Endothelial cell of umbilical vein (primary cell): Measurements from ENCODE around the gene GSE1. TPM values are rescaled to one million over a fixed set of nuclear protein-coding genes. Genes with fewer than 3 reads are reported as not detected.

Experiments
- BruUV-seq: library from RNA; stranded (reverse); fragments of 400-500 nt; replicated peaks from 2 replicates; lab custom pipeline; 2021; lab: Mats Ljungman, UMichigan
- CTCF ChIA-PET: fragments of 300-600, 350-600 bp; sonication (Branson Sonifier 250); formaldehyde crosslinking; loops from one replicate; lab custom pipeline; 2021; ENCODE audit warnings: antibody characterized with exemption, inconsistent platforms; lab: Charles Lee
- POLR2A ChIA-PET: fragments of 300-600, 350-600 bp; sonication (Branson Sonifier 250); formaldehyde crosslinking; loops from one replicate; lab custom pipeline; 2021; ENCODE audit warnings: antibody characterized with exemption, inconsistent platforms; lab: Charles Lee
- DNase-seq: peaks from one replicate; pipeline ENCODE4 v3.0.0-alpha.2; 2011; ENCODE audit warnings: low read depth, low spot score
- FAIRE-seq: peaks from 2 replicates; lab custom pipeline; 2011; peaks lifted over from hg19 to GRCh38; lab: Jason Lieb, UNC
- H2AFZ ChIP-seq: 2 replicates; pipeline ENCODE4 v1.6.0; 2012; ENCODE audit warnings: low read depth, low read length, control low read depth, inconsistent platforms
- H3K27ac ChIP-seq: 2 replicates; pipeline ENCODE4 v1.5.1; 2011; ENCODE audit warnings: low read depth, mild to moderate bottlenecking, control low read depth, low read length, moderate library complexity; ENCODE audit not compliant: insufficient read depth
- H3K27me3 ChIP-seq, 2 experiments: 2 replicates each; pipeline versions ENCODE4 v1.6.0 to v1.6.1; 2011; ENCODE audit warnings: low read length in 2 of 2, mixed read lengths in 1 of 2; ENCODE audit not compliant: control insufficient read depth in 2 of 2, insufficient read depth in 2 of 2
- H3K36me3 ChIP-seq, 2 experiments: 2 replicates in 1 of 2; 3 replicates in 1 of 2; pipeline ENCODE4 v1.5.1; 2011; ENCODE audit warnings: low read length in 2 of 2, mild to moderate bottlenecking in 1 of 2, moderate library complexity in 1 of 2; ENCODE audit not compliant: control insufficient read depth in 2 of 2, insufficient read depth in 2 of 2; ENCODE audit errors: extremely low read depth in 1 of 2
- H3K4me1 ChIP-seq: 3 replicates; pipeline ENCODE4 v1.5.1; 2011; ENCODE audit warnings: mild to moderate bottlenecking, low read length; ENCODE audit not compliant: control insufficient read depth, insufficient read depth; ENCODE audit errors: extremely low read depth
- H3K4me2 ChIP-seq: 2 replicates; pipeline ENCODE4 v1.6.1; 2011; ENCODE audit warnings: low read length, control low read depth, mixed read lengths; ENCODE audit not compliant: insufficient read depth
- H3K4me3 ChIP-seq, 3 experiments: fragments of 200-600 bp in 1 of 3; sonication (generic), shearing (Covaris generic) in 1 of 3; replicated peaks in 1 of 3; 2 replicates each; pipeline ENCODE4 v1.5.1; 2011 to 2016; ENCODE audit warnings: control low read depth in 3 of 3, low read length in 3 of 3, mild to moderate bottlenecking in 2 of 3, inconsistent platforms in 1 of 3, low read depth in 1 of 3, moderate library complexity in 1 of 3; ENCODE audit not compliant: insufficient read depth in 1 of 3
- H3K79me2 ChIP-seq: 2 replicates; pipeline ENCODE4 v1.6.0; 2012; ENCODE audit warnings: low read length, inconsistent platforms; ENCODE audit not compliant: control insufficient read depth, insufficient read depth
- H3K9ac ChIP-seq: replicated peaks from 2 replicates; pipeline ENCODE3; 2011; ENCODE audit warnings: low read length, control low read depth; ENCODE audit not compliant: insufficient read depth; ENCODE audit errors: extremely low read depth
- H3K9me1 ChIP-seq: replicated peaks from 3 replicates; pipeline ENCODE4 v1.6.0; 2011; ENCODE audit warnings: mild to moderate bottlenecking, low read length; ENCODE audit not compliant: control insufficient read depth, insufficient read depth; ENCODE audit errors: extremely low read depth
- H3K9me3 ChIP-seq: replicated peaks from 2 replicates; pipeline ENCODE4 v1.5.1; 2012; ENCODE audit warnings: low read length, inconsistent platforms; ENCODE audit not compliant: control insufficient read depth, insufficient read depth
- H4K20me1 ChIP-seq: replicated peaks from 2 replicates; pipeline ENCODE3; 2011; ENCODE audit warnings: mild to moderate bottlenecking, low read length; ENCODE audit not compliant: control insufficient read depth, insufficient read depth; ENCODE audit errors: extremely low read depth
- EZH2 ChIP-seq: IDR thresholded peaks from 2 replicates; pipeline ENCODE4 v1.6.1; 2012; ENCODE audit warnings: borderline replicate concordance, low read depth, mild to moderate bottlenecking, moderate library complexity, low read length, inconsistent platforms; ENCODE audit not compliant: severe bottlenecking
- FOS ChIP-seq: IDR thresholded peaks from 2 replicates; pipeline ENCODE4 v1.6.1; 2011; ENCODE audit warnings: mild to moderate bottlenecking, low read length, moderate library complexity, borderline replicate concordance; ENCODE audit not compliant: insufficient read depth
- GATA2 ChIP-seq: IDR thresholded peaks from 2 replicates; pipeline ENCODE4 v1.7.0; 2011; ENCODE audit warnings: low read depth, mild to moderate bottlenecking, moderate library complexity, mixed read lengths, low read length; ENCODE audit not compliant: insufficient read length, insufficient read depth
- JUN ChIP-seq: IDR thresholded peaks from 2 replicates; pipeline ENCODE4 v1.6.1; 2011; ENCODE audit warnings: borderline replicate concordance, low read depth; ENCODE audit not compliant: insufficient read length, insufficient read depth
- MYC ChIP-seq: IDR thresholded peaks from one replicate; pipeline ENCODE4 v1.6.1; 2011; ENCODE audit warnings: mild to moderate bottlenecking, low read depth, low read length
- POLR2A ChIP-seq: IDR thresholded peaks from 2 replicates; pipeline ENCODE4 v1.6.1; 2012; ENCODE audit warnings: low read depth, mild to moderate bottlenecking, control low read depth, low read length
- POLR2AphosphoS5 ChIP-seq: IDR thresholded peaks from 2 replicates; pipeline ENCODE4 v1.6.1; 2012; ENCODE audit warnings: low read depth, mild to moderate bottlenecking, control low read depth, low read length, moderate library complexity; ENCODE audit not compliant: insufficient read depth
- dilution Hi-C: fragments of 300-500 bp; cut with MboI; formaldehyde crosslinking; loops from one replicate; pipeline ENCODE4 v1.15.0; 2019; ENCODE audit warnings: low sequenced_read_pairs; ENCODE audit not compliant: extremely low pct_ligation_motif_present
- intact Hi-C: fragments of 100-400 bp; cut with micrococcal nuclease; formaldehyde crosslinking; loops from one replicate; pipeline ENCODE4 v1.10.0; 2022
- polyA plus RNA-seq, 4 experiments: library from polyadenylated mRNA; depleted of rRNA in 3 of 4; stranded (reverse) in 3 of 4; unstranded in 1 of 4; fragments of >200 nt; gene quantifications; 2 replicates each; pipeline versions ENCODE4 v1.2.1 to v1.2.3, GENCODE V29; 2011 to 2012; ENCODE audit warnings: missing spikeins in 1 of 4
- total RNA-seq: library from RNA; stranded (reverse); gene quantifications from 2 replicates; pipeline ENCODE4 v1.2.3, GENCODE V29; 2021
- TF ChIP-seq, protein P1 (sequence below), 2 donors: IDR thresholded peaks; 1 replicate in 1 of 2; 2 replicates in 1 of 2; pipeline ENCODE4 v1.5.1; 2011; ENCODE audit warnings: low read length in 2 of 2, mild to moderate bottlenecking in 2 of 2, moderate library complexity in 2 of 2, control low read depth in 1 of 2, inconsistent platforms in 1 of 2, low read depth in 1 of 2; ENCODE audit not compliant: insufficient read depth in 1 of 2; ENCODE audit errors: extremely low read depth in 1 of 2
- TF ChIP-seq, protein P2 (sequence below): IDR thresholded peaks from 2 replicates; pipeline ENCODE4 v1.6.1; 2011; ENCODE audit not compliant: insufficient read depth, insufficient read length

Gene GSE1
- total and polyA plus RNA-seq, 2 donors (not counting 3 experiments of a cell fraction or from before 2014, with no cell fraction given): 4.2 to 18.3 TPM

DNA sequence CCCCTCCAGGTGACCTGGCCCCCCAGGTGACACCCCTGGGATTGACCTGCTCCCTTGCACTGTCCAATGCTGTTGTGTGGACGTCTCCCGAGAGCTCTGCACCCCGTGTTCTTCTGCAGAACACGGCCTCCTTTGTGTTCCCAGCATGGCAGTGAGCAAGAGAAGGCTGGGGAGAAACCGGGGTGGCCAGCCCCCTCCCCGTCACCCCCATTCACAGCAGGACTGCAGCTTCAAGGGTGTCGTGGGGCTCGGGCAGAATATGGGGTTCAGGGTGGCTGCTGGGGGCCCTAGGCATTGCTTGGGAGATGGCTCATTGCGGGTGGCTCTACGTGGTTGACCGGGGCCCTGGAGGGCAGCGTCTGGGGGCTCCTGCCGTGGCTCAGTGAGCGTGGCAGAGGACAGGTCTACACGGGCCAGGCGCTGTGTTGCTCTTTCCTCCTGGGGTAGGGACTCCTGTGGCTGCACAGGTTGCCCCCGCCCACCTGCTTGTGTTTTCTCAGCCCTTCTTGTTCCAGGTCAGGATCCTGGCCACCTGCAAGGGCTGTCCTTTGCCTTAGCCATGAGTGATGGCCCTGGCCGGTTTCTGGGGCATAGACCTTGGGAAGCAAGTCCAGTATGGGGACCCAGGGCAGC lies 12.5 kb downstream of the GSE1 start:
- POLR2A ChIA-PET: no interaction called here
- no peaks in the 10 kb centered on the region for H3K27me3 ChIP-seq
- no peak overlapping the region for H3K27ac ChIP-seq
- FAIRE-seq (no peak), DNase-seq (no peak)
- intact Hi-C loops (no loop called here), dilution Hi-C loops (no loop called here)
- H3K4me1 ChIP-seq: no peaks in the 10 kb centered on the region
- no TSS peak for BruUV-seq
- no peak overlapping the region for H3K4me3 ChIP-seq
- no peak for TF ChIP-seq EZH2
- TF ChIP-seq MYC: no peak
- TF ChIP-seq FOS: no peak
- no peak for TF ChIP-seq GATA2
- TF ChIP-seq, protein P1, sequence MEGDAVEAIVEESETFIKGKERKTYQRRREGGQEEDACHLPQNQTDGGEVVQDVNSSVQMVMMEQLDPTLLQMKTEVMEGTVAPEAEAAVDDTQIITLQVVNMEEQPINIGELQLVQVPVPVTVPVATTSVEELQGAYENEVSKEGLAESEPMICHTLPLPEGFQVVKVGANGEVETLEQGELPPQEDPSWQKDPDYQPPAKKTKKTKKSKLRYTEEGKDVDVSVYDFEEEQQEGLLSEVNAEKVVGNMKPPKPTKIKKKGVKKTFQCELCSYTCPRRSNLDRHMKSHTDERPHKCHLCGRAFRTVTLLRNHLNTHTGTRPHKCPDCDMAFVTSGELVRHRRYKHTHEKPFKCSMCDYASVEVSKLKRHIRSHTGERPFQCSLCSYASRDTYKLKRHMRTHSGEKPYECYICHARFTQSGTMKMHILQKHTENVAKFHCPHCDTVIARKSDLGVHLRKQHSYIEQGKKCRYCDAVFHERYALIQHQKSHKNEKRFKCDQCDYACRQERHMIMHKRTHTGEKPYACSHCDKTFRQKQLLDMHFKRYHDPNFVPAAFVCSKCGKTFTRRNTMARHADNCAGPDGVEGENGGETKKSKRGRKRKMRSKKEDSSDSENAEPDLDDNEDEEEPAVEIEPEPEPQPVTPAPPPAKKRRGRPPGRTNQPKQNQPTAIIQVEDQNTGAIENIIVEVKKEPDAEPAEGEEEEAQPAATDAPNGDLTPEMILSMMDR (IDR thresholded peaks at IDR 0.05; ENCODE audit: extremely low read depth in 1 of 2, insufficient read depth in 1 of 2, low read depth in 1 of 2, low read length in 2 of 2): no peak
- TF ChIP-seq, protein P2, sequence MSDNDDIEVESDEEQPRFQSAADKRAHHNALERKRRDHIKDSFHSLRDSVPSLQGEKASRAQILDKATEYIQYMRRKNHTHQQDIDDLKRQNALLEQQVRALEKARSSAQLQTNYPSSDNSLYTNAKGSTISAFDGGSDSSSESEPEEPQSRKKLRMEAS: no peak
- no peak for TF ChIP-seq POLR2A
- no peak for TF ChIP-seq JUN
- TF ChIP-seq POLR2AphosphoS5: no peak
- no peaks in the 10 kb centered on the region for H3K9me1 ChIP-seq
- H3K9me3 ChIP-seq: no peaks in the 10 kb centered on the region
- CTCF ChIA-PET: interaction anchor here (5.7 kb wide), 1 partner anchor 9 kb away, joined by 32 read pairs; no protein-coding TSS in a partner anchor
- no peak overlapping the region for H2AFZ ChIP-seq
- H3K79me2 ChIP-seq: no peaks in the 10 kb centered on the region
- no peak overlapping the region for H3K9ac ChIP-seq
- no peak overlapping the region for H3K4me2 ChIP-seq
- no peaks in the 10 kb centered on the region for H3K36me3 ChIP-seq
- no peaks in the 10 kb centered on the region for H4K20me1 ChIP-seq
